Panc1 (cell line): Measurements from ENCODE around the gene RAB7A.

ENCODE experiments used
- CTCF ChIP-seq: fragments of 450-650 bp; IDR thresholded peaks from 2 replicates; pipeline ENCODE4 v1.5.1; 2017; ENCODE audit warnings: mild to moderate bottlenecking
- POLR2AphosphoS5 ChIP-seq: IDR thresholded peaks from 2 replicates; pipeline ENCODE4 v1.6.1; 2012; ENCODE audit warnings: mild to moderate bottlenecking, low read depth, low read length, moderate library complexity
- REST ChIP-seq, 2 experiments: IDR thresholded peaks; 2 replicates each; pipeline ENCODE4 v1.6.1; 2011 to 2012; ENCODE audit warnings: low read depth in 2 of 2, control low read depth in 1 of 2, low read length in 1 of 2, mild to moderate bottlenecking in 1 of 2, moderate library complexity in 1 of 2; ENCODE audit not compliant: insufficient read depth in 1 of 2
- SIN3A ChIP-seq: IDR thresholded peaks from 2 replicates; pipeline ENCODE4 v1.6.1; 2012; ENCODE audit warnings: low read depth, mild to moderate bottlenecking, low read length, moderate library complexity, borderline replicate concordance; ENCODE audit not compliant: insufficient read depth
- TCF7L2 ChIP-seq: IDR thresholded peaks from 2 replicates; pipeline ENCODE4 v1.6.1; 2011; ENCODE audit warnings: mild to moderate bottlenecking, low read depth, low read length, inconsistent platforms

GRCh38 chr3:128683957-128684356 is 42.0 kb upstream of the RAB7A start:
- TF ChIP-seq POLR2AphosphoS5 (no peak), CTCF (no peak), SIN3A (no peak), REST (IDR thresholded peaks at IDR 0.05; ENCODE audit: insufficient read depth in 1 of 2, low read depth in 2 of 2, low read length in 1 of 2) (no peak), TCF7L2 (no peak)
